ENCODE data around the gene FKBP11.

FKBP11 gene

GRCh38 chr12:48966177-48966895 lies 41.0 kb upstream of the FKBP11 start (continued):
- TF ChIP-seq ZBTB26 (tag by site-specific recombination; optimal IDR thresholded peaks at IDR 0.05) (no peak), INSM2 (tag by site-specific recombination; IDR thresholded peaks at IDR 0.05) (no peak), ZNF148 (tag by site-specific recombination; IDR thresholded peaks at IDR 0.05; ENCODE audit: borderline replicate concordance) (no peak), ZNF335 (tag by site-specific recombination; conservative IDR thresholded peaks at IDR 0.05) (no peak), ZNF639 (tag by site-specific recombination; IDR thresholded peaks at IDR 0.05) (no peak)

GRCh38 chr12:48965298-48965838 lies 40.1 kb upstream of the FKBP11 start:
- TF ChIP-seq ZNF621 (tag by site-specific recombination; IDR thresholded peaks at IDR 0.05) (no peak), PRDM1 (tag by site-specific recombination; IDR thresholded peaks at IDR 0.05) (peak; percentile 22; the same call in 1 of the 2 replicates), ZNF654 (tag by site-specific recombination; IDR thresholded peaks at IDR 0.05; ENCODE audit: low read depth) (peak; percentile 25), ZNF274 (IDR thresholded peaks at IDR 0.05; ENCODE audit: low read length) (no peak), ZNF274 (tag by site-specific recombination; IDR thresholded peaks at IDR 0.05; ENCODE audit: borderline replicate concordance) (no peak), CTCF (tag by site-specific recombination; IDR thresholded peaks at IDR 0.05) (peak; percentile 53; the same call in 1 of the 2 replicates), OSR2 (tag by site-specific recombination; IDR thresholded peaks at IDR 0.05) (no peak), ZBTB10 (tag by site-specific recombination; IDR thresholded peaks at IDR 0.05) (no peak), KLF1 (tag by site-specific recombination; IDR thresholded peaks at IDR 0.05) (no peak)
- ChIA-PET CTCF (interaction anchor here (0.5 to 10.8 kb wide), 3 partner anchors 12 to 24 kb away, joined by 3 to 79 read pairs (median 62); partner anchors contain the start of gene WNT1), POLR2A (interaction anchor here (0.6 kb wide), 1 partner anchor 205 kb away, joined by 5 read pairs; no protein-coding TSS in a partner anchor)
- Histone ChIP-seq H3K4me3 (ENCODE audit: low read depth, low read length) (no peak overlapping the region), H3K9me3 (ENCODE audit: control insufficient read depth, insufficient read depth, low read depth, low read length) (no peaks in the 10 kb centered on the region), H3K4me1 (ENCODE audit: control insufficient read depth, insufficient read depth, low read length) (peaks cover 9% of the 10 kb centered on the region), H3K27ac (ENCODE audit: extremely low read depth, low read depth, low read length) (no peak overlapping the region), H3K36me3 (ENCODE audit: control insufficient read depth in 2 of 2, insufficient read depth in 1 of 2, low read length in 2 of 2) (no peaks in the 10 kb centered on the region)

Measured in HEK293 (cell line).